ENCODE data around the gene PRDM1.

DNA sequence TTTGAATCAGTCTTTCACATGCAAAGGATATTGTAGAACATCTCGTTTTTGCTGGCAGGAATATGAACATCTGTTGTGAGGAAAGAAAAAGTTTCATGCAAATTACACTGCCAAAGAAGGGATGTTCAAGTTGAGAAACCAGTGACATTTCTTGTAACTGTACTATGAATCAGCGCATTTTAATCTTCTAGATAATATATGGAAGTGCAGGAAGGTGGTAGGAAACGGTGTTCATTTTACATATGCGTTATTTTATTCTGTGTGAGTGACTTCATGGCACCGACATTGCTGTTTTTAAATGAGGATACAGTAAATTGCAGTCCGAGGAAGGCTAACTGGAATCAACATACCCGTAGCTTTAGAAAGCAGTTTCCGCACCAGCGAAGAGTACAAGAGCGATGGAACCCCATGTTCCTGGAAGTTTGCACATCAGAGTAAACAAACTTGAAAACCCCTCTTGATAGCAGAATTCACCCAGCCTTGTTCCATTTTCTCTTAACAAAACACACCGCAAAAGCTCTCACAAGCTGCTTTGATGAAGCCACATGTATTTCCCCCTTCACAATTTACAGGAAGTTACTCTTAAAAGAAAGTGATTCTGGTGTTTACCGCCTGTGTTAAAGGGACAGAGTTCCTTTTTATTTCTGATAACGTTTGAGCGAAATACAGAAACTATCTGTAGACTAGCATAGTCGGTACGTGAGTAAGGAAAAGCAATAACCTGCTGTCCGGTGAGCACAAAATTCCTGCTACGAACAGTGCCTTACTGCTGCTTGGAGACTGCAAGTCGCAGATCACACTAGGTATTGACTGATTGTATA, 11.5 kb downstream of the PRDM1 start:
- no peak for TF ChIP-seq POLR2A (IDR thresholded peaks at IDR 0.05)
- TF ChIP-seq EP300 (IDR thresholded peaks at IDR 0.05): no peak
- TF ChIP-seq, protein P1, sequence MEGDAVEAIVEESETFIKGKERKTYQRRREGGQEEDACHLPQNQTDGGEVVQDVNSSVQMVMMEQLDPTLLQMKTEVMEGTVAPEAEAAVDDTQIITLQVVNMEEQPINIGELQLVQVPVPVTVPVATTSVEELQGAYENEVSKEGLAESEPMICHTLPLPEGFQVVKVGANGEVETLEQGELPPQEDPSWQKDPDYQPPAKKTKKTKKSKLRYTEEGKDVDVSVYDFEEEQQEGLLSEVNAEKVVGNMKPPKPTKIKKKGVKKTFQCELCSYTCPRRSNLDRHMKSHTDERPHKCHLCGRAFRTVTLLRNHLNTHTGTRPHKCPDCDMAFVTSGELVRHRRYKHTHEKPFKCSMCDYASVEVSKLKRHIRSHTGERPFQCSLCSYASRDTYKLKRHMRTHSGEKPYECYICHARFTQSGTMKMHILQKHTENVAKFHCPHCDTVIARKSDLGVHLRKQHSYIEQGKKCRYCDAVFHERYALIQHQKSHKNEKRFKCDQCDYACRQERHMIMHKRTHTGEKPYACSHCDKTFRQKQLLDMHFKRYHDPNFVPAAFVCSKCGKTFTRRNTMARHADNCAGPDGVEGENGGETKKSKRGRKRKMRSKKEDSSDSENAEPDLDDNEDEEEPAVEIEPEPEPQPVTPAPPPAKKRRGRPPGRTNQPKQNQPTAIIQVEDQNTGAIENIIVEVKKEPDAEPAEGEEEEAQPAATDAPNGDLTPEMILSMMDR (IDR thresholded peaks at IDR 0.05): no peak
- peak in 2 of 3 donors; percentile 49 to 59 for TF ChIP-seq POLR2AphosphoS5 (IDR thresholded peaks at IDR 0.05)

Measured in stomach (tissue), 4 donors.